ENCODE data around the gene SUGCT.

Gene SUGCT

GRCh38 chr7:40845943-40846342, 711.1 kb downstream of the SUGCT start:
- DNase-seq: no peak

- no peak for DNase-seq
Measured at GRCh38 chr7:40847921-40848320, 713.1 kb downstream of the SUGCT start.

- DNase-seq: no peak
Measured at GRCh38 chr7:40848541-40849221, 713.9 kb downstream of the SUGCT start.

- DNase-seq: no peak
Measured at GRCh38 chr7:40850017-40850416, 715.2 kb downstream of the SUGCT start.

- no peak for DNase-seq
Measured at GRCh38 chr7:40851001-40851400, 716.2 kb downstream of the SUGCT start.

- no peak for DNase-seq
Measured at GRCh38 chr7:40859076-40859475, 724.3 kb downstream of the SUGCT start.

- DNase-seq: no peak
Measured at GRCh38 chr7:40859965-40860543, 725.2 kb downstream of the SUGCT start.

- no peak for DNase-seq
Measured at GRCh38 chr7:40865441-40866233, 730.8 kb downstream of the SUGCT start.

GRCh38 chr7:40866601-40867000, 731.8 kb downstream of the SUGCT start:
- DNase-seq: no peak

DNA sequence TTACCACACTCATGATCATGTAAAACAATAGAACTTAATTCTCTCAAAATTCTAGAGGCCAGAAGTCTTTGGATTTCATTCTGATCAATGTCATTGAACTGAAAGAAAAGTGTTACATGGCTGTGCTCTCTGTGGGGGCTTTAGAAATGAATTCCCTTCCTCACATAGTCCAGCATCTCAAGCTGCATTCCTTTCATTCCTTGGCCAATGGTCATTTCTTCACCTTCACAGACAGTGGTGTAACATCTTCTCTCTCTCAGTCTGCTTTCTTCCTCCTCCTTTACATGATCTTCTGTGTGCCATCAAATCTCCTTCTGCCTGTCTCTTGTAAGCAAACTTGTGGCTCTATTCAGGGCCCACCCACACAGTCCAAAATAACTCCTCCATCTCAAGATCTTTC, 735.3 kb downstream of the SUGCT start:
- DNase-seq: no peak

DNA sequence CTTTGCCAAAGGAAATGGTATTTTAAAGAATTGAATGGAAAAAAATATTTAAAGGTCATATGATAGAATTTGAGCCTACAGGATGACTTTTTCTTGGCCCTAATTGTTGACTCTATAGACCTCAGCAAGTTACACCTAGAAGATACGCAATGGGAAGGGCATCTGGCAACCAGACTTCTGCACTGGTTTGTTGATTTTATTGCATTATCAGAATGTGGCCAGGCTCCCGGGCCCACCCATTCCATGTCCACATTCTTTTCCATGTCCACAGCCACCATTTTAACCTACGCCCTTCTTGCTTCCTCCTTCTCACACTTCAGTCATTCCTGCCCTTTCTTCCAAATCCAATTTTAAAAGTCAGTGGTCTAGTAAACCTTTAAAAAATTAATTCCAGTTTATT, 738.4 kb downstream of the SUGCT start:
- no peak for DNase-seq

DNA sequence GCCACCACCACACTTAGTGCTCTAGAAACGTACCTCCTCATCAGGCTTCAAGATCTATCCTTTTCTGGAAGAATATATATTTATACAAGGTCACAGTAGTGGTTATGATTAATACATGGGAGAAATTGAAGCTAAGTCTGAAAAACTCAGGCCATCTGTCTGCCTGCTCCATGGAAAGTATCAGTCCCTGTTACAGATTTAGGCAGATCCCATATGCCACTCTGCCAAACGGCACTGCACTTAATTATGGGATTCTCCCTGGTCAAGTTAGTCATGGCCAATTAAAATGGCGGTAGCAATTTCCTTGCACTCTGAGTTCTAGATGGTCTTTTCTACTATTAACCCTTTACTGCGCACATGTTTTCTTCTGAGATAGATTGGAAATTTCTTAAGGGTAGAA, 740.0 kb downstream of the SUGCT start:
- no peak for DNase-seq

DNA sequence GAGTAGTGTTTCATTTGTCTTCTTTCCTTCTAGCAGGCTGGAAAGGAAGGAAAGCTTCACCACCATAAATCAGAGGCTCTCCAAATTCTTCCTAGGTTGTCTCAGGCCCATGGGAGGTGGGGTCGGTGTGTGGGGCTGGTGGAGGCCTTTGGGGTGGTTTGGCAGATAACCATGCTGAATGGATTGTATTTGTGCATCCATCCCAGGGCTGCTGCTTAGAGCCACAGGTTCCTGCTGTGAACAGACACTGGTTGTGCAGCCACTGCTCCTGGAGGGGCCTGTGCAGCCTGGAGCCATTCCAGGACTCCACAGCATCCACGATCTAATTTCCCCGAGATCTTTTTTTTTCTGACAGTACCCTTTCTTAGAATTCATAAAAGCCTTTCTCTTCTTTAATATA, 741.8 kb downstream of the SUGCT start:
- DNase-seq: no peak

DNA sequence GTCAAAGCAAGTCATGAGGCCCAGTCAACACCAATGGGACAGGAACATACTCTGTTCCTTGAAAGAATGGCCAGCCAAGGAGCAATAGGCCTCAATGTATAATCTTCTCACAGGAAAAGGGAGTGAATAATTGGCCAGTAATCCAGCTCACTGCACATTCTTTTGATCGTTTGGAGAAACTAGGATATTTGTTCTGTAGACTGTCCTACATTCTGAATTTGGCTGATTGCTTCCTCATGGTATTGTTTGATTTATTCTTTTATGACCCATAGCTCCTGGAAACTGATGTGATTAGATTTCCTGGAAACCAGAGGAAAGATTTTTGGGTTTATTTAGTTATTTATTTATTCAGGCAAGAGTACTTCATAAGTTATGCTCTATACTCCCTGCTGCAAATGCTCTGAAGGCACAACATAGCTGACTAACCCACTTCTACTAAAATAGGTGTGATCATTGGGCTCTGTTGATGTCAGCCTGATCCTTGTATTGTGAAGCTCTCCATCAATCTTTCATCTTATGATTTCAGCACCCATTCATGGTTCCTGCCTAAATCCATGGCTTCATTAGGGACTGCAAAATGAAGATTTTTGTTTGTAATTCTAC, 745.2 kb downstream of the SUGCT start:
- no peak for DNase-seq

GRCh38 chr7:40880581-40880980, 745.8 kb downstream of the SUGCT start:
- no peak for DNase-seq

DNA sequence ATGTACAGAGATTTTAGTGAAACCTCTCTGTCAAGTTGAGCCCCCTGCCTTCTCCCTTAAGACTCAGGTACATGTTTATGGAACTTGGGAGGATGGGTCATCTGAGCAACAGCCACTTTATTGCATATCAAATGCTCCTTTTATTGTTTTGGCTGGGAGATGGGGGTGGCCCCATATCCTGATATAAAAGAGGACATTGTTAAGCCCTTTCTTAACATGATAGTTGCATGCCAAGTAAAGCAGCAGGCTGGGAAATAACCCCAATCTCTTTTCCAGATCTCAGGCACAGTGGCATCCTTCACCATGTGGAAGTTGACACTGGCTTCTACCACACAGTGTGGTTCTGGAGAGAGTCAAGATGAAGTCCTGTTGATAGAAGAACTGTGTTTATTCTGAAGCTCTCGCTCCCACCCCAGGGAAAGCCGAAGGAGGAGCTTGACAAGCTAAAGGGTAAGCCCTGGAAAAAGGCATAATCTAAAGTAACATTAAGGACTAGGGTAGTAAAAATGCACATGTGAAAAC, 746.7 kb downstream of the SUGCT start:
- DNase-seq: no peak

GRCh38 chr7:40882071-40882658, 747.4 kb downstream of the SUGCT start:
- no peak for DNase-seq

- no peak for DNase-seq
Measured at GRCh38 chr7:40883826-40884225, 749.0 kb downstream of the SUGCT start.

GRCh38 chr7:40884241-40884640, 749.4 kb downstream of the SUGCT start:
- DNase-seq: no peak

- DNase-seq: no peak
Measured at GRCh38 chr7:40885503-40885902, 750.7 kb downstream of the SUGCT start.

- DNase-seq: no peak
Measured at GRCh38 chr7:40887099-40887498, 752.3 kb downstream of the SUGCT start.

- no peak for DNase-seq
Measured at GRCh38 chr7:40888499-40888898, 753.7 kb downstream of the SUGCT start.

GRCh38 chr7:40889099-40889498, 754.3 kb downstream of the SUGCT start:
- DNase-seq: no peak
